GM12892 (cell line): ENCODE measurements around the gene PRKAR1B.
"Not testable (repeated sequence)": the region's sequence is repeated elsewhere in the genome, so short reads cannot be mapped to it uniquely, and the experiment has no call there.

ENCODE experiments used
- DNase-seq: peaks from one replicate; pipeline ENCODE4 v3.0.0; 2011; ENCODE audit not compliant: insufficient read length
- FAIRE-seq: peaks from 2 replicates; lab custom pipeline; 2011; peaks lifted over from hg19 to GRCh38; lab: Jason Lieb, UNC
- POLR2A ChIP-seq: IDR thresholded peaks from 2 replicates; pipeline ENCODE4 v1.6.1; 2011; ENCODE audit warnings: low read depth, low read length, control low read depth
- POLR2AphosphoS5 ChIP-seq: IDR thresholded peaks from 2 replicates; pipeline ENCODE4 v1.6.1; 2011; ENCODE audit warnings: low read depth, low read length, control low read depth
- TAF1 ChIP-seq: IDR thresholded peaks from 2 replicates; pipeline ENCODE4 v1.6.1; 2011; ENCODE audit warnings: low read depth, mild to moderate bottlenecking, control low read depth, low read length, borderline replicate concordance

Gene PRKAR1B

DNA sequence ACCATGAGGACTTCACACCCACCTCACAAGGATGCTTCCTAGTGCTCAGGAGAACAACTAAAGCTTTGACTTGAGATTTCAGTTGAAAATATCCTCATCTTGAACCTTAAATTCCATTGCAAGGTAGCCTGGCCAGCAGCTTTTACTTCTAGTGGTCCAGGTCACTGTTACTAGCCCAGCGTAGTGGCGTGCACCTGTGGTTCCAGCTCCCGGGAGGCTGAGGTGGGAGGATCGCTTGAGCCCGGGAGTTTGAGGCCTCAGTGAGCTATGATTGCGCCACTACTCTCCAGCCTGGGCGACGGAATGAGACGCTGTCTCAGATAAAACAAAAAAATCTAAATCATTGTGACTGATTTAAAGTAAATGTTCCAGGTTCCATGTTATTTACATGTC is 28.3 kb upstream of the PRKAR1B start:
- FAIRE-seq, result no peak
- TF ChIP-seq TAF1 (no peak), POLR2A (no peak), POLR2AphosphoS5 (no peak)
- no peak for DNase-seq

DNA sequence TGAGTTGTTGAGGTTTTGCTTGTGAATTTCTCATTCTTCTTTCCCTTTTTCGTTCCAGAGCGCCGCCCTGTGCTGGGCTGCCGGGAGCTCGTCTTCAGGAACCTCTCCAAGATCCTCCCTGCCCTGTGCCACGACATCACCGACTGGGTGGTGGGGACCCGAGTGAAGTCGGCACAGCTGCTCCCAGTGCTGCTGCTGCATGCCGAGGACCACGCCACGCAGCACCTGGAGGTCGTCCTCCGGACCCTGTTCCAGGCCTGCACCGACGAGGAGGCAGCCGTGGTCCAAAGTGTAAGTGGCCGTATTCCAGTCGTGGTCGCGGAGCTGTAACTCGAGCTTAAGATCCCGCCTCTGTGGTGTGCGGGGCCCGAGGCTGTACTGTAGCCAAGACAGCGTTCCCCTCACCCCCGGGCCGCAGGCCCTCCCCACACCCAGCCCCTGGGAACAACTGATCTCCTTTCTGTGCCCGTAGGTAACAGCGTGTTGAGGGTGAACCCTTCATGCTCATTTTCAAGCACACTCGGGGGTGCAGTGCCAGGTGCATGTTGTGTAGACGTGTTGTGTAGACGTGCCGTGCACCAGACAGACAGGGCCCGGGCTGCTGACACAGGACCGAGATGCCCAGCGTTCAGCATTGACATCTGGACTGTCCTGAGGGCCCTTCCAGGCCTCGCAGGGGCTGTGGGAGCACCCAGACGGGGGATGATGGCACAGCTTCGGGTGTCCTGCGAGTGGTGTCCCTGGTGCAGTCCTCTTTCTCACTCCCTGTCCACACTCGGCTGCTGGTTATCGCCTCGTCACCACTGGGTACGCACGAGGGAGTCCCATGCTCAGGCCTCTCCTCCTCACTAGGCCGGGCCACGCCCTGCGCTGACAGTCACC is 27.7 kb upstream of the PRKAR1B start:
- TF ChIP-seq TAF1, result no peak
- no peak for TF ChIP-seq POLR2A
- TF ChIP-seq POLR2AphosphoS5, result no peak
- no peak for FAIRE-seq
- no peak for DNase-seq

GRCh38 chr7:753190-753589 is 26.1 kb upstream of the PRKAR1B start:
- TF ChIP-seq POLR2AphosphoS5 (no peak), POLR2A (no peak)
- no peak for FAIRE-seq

GRCh38 chr7:752256-752655 is 25.2 kb upstream of the PRKAR1B start:
- FAIRE-seq, DNase-seq: not testable (repeated sequence)

More at GRCh38 chr7:753190-753589, 26.1 kb upstream of the PRKAR1B start:
- DNase-seq, result no peak

- FAIRE-seq (no peak), DNase-seq (no peak)
- TF ChIP-seq TAF1 (no peak), POLR2AphosphoS5 (no peak), POLR2A (no peak)
Measured at GRCh38 chr7:751826-752225, 24.7 kb upstream of the PRKAR1B start.

DNA sequence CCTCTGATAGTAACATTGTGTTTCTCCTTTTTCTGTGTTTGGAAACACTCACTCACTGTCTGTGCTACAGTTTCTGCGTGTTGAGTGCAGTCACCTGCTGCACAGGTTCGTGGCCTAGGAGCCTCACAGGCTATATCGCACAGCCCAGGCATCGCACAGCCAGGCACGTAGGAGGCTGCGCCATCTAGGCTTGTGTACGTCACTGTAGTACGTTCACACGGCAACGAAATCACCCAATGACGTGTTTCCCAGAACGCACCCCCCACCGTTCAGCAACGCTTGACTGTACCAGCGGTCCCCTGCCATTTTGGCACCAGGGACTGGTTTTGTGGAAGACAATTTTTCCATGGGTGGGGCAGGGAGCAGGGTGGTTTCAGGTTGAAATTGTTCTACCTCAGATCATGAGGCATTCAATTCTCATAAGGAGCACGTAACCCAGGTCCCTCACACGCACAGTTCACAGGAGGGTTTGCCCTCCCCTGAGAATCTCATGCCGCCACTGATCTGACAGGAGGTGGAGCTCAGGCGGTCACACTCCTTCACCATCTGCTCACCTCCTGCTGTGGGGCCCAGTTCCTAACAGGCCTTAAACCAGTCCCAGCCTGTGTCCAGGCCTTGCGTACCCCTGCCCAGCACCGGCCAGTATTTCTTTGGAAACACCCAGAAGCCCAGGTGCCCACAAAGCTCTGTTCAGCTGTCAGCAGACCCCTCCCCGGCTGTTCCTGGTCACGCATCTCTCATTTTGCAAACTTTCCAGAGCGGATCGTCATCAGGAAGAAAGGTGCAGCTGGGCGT is 23.2 kb upstream of the PRKAR1B start:
- TF ChIP-seq POLR2A (no peak), TAF1 (no peak), POLR2AphosphoS5 (no peak)
- DNase-seq (no peak), FAIRE-seq (no peak)

DNA sequence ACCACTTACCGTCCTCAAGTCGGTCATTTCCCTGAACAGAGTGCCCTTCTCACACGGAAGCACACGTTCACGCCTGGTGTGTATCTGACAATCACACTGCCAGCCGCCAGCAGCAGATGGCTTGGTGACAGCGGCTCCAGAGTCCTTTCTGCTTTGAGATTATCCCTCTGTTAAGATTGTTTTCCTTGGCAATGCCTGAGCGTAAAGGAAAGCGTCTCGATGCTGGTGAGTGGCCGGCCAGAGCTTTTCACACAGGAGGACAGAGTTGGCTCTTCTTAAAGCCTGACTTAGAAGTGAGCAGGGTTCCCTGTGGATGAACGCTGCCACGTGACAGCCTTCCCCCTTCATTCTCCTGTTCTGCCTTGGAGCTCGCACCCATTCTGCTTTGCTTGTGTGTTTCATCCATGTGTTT is 22.1 kb upstream of the PRKAR1B start:
- DNase-seq, result no peak
- TF ChIP-seq POLR2A (no peak), TAF1 (no peak), POLR2AphosphoS5 (no peak)
- no peak for FAIRE-seq

GRCh38 chr7:748446-748845 is 21.4 kb upstream of the PRKAR1B start:
- no peak for DNase-seq
- TF ChIP-seq POLR2AphosphoS5 (no peak), TAF1 (no peak), POLR2A (no peak)
- FAIRE-seq, result no peak

DNA sequence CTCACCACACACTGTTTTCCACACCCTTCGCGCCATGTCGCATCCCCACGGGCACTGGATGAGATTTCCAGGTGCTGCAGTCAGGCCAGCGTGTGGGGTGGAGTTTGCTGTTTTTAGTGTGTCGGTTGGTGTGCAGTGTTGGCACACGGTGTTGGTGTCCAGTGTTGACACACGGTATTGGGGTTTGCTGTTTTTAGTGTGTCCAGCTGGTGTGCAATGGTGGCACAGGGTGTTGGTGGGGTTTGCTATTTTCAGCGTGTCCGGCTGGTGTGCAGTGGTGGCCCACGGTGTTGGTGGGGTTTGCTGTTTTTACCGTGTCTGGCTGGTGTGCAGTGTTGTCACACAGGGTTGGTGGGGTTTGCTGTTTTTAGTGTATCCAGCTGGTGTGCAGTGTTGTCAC is 20.1 kb upstream of the PRKAR1B start:
- TF ChIP-seq POLR2A (no peak), TAF1 (no peak), POLR2AphosphoS5 (no peak)
- no peak for FAIRE-seq

DNA sequence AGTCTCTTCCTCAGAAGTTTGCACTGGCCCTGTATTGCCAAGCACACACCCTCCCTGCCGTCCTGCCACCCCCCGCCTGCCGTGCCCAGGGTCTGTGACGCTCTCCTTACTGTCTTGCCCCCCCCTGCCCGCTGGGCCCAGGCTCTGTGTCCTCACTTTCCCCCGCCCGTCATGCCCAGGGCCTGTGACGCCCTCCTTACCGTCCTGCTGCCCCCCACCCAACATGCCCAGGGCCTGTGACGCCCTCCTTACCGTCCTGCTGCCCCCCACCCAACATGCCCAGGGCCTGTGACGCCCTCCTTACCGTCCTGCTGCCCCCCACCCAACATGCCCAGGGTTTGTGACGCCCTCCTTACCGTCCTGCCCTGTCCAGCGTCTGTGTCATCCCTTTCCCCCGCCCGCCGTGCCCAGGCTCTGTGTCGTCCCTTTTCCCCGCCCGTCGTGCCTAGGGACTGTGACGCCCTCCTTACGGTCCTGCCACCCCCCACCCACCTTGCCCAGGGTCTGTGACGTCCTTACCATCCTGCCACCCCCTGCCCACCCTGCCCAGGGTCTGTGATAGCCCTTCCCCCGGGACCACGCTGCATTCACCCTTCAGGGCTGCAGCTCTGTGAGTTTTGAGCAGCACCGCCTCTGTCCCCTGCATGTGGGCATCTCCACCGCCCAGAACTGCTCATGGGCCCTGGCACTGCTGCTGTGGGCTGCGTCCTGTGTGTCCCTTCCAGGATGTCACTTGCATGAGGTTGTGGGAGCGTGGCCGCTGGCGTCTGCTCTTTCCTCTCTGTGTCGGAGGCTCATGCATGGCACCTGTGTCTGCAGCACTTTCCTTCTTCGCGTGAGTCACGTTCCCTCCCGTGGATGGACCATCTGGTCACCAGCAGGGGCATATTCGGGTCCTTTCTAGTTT is 19.3 kb upstream of the PRKAR1B start:
- FAIRE-seq (no peak), DNase-seq (no peak)
- TF ChIP-seq POLR2AphosphoS5, result no peak
- no peak for TF ChIP-seq TAF1
- TF ChIP-seq POLR2A, result no peak

More for the DNA sequence above, 20.1 kb upstream of the PRKAR1B start:
- DNase-seq, result no peak

- TF ChIP-seq POLR2A (no peak), TAF1 (no peak), POLR2AphosphoS5 (peak; percentile 79; the same call in 1 of the 2 replicates)
- DNase-seq, result no peak
- FAIRE-seq, result no peak
Measured at GRCh38 chr7:745431-746154, 18.5 kb upstream of the PRKAR1B start.
